Stimulated activated CD8-positive, alpha-beta memory T cell treated with anti-CD3 and anti-CD28 coated beads, Interleukin-4, amount 100 ng/mL, for 24 hours (primary cell): ENCODE data around the gene TUBB8.
A peak's percentile ranks its signal among the peaks of the same experiment; 100 is the strongest.
"Not testable (repeated sequence)": the region's sequence is repeated elsewhere in the genome, so short reads cannot be mapped to it uniquely, and the experiment has no call there.

Experiments used
- DNase-seq: peaks from one replicate; pipeline ENCODE4 v3.0.0-alpha.2; 2020; ENCODE audit warnings: low read depth

Gene TUBB8

GRCh38 chr10:48996-49395 lies at the start of gene TUBB8:
Gene TUBB8, minus strand, starts transcription at chr10:49296. Its CDS starts 58 bp downstream, at chr10:49238.
- DNase-seq: no peak

- DNase-seq: no peak
These were observed 47.4 kb upstream of the TUBB8 start for GRCh38 chr10:96466-96865.

- no peak for DNase-seq
These were observed 46.4 kb upstream of the TUBB8 start for GRCh38 chr10:95356-96115.

GRCh38 chr10:94613-95012 lies 45.5 kb upstream of the TUBB8 start:
- DNase-seq: no peak

- no peak for DNase-seq
These were observed 43.8 kb upstream of the TUBB8 start for GRCh38 chr10:92846-93245.

GRCh38 chr10:92153-92552 lies 43.1 kb upstream of the TUBB8 start:
- no peak for DNase-seq

- DNase-seq: no peak
These were observed 42.2 kb upstream of the TUBB8 start for GRCh38 chr10:91313-91712.

GRCh38 chr10:90161-90560 lies 41.1 kb upstream of the TUBB8 start:
- DNase-seq: no peak

- no peak for DNase-seq
These were observed 40.2 kb upstream of the TUBB8 start for GRCh38 chr10:89248-89647.

GRCh38 chr10:88253-88652 lies 39.2 kb upstream of the TUBB8 start:
- no peak for DNase-seq

GRCh38 chr10:87177-88080 lies 38.3 kb upstream of the TUBB8 start:
- no peak for DNase-seq

GRCh38 chr10:86031-86430 lies 36.9 kb upstream of the TUBB8 start:
- DNase-seq: no peak

- no peak for DNase-seq
These were observed 35.9 kb upstream of the TUBB8 start for GRCh38 chr10:85044-85443.

- no peak for DNase-seq
These were observed 34.9 kb upstream of the TUBB8 start for GRCh38 chr10:83930-84530.

- no peak for DNase-seq
These were observed 31.5 kb upstream of the TUBB8 start for GRCh38 chr10:80477-81105.

- no peak for DNase-seq
These were observed 30.6 kb upstream of the TUBB8 start for GRCh38 chr10:79532-80215.

GRCh38 chr10:78556-78955 lies 29.5 kb upstream of the TUBB8 start:
- DNase-seq: no peak

GRCh38 chr10:74266-74621 lies 25.1 kb upstream of the TUBB8 start:
- DNase-seq: not testable (repeated sequence)

- peak; percentile 4 for DNase-seq
These were observed 24.6 kb upstream of the TUBB8 start for GRCh38 chr10:73543-74265.

- not testable (repeated sequence) for DNase-seq
These were observed 19.1 kb upstream of the TUBB8 start for GRCh38 chr10:68156-68555.

GRCh38 chr10:49926-50325 lies 830 bp upstream of the TUBB8 start:
- not testable (repeated sequence) for DNase-seq
